HEK293 (cell line): Measurements from ENCODE around the gene SMIM24.

ENCODE experiments used
- CTCF ChIA-PET: fragments of 350-600 bp; formaldehyde crosslinking; extraction: SDS; loops from one replicate; lab custom pipeline; 2021; ENCODE audit warnings: antibody characterized with exemption; lab: Yijun Ruan, JAX
- POLR2A ChIA-PET: fragments of 300-600 bp; formaldehyde crosslinking; extraction: SDS; loops from one replicate; lab custom pipeline; 2020; ENCODE audit warnings: antibody characterized with exemption, inconsistent platforms; lab: Yijun Ruan, JAX
- H3K27ac ChIP-seq: fragments of 200-500 bp; sonication (Bioruptor generic); 2 replicates; pipeline ENCODE4 v1.5.1; 2014; ENCODE audit warnings: low read depth, low read length, control low read depth, inconsistent platforms; ENCODE audit errors: extremely low read depth
- H3K36me3 ChIP-seq, 2 experiments: fragments of 200-500 bp in 1 of 2; sonication (Bioruptor generic) in 1 of 2; 1 replicate in 1 of 2; 2 replicates in 1 of 2; pipeline ENCODE4 v1.5.1; 2014 to 2017; ENCODE audit warnings: inconsistent platforms in 2 of 2, low read length in 2 of 2; ENCODE audit not compliant: control insufficient read depth in 2 of 2, insufficient read depth in 1 of 2
- H3K4me1 ChIP-seq: fragments of 200-500 bp; sonication (Bioruptor generic); 2 replicates; pipeline ENCODE4 v1.5.1; 2014; ENCODE audit warnings: mild to moderate bottlenecking, low read length, inconsistent platforms; ENCODE audit not compliant: control insufficient read depth, insufficient read depth
- H3K4me3 ChIP-seq: 2 replicates; pipeline ENCODE4 v1.5.1; 2011; ENCODE audit warnings: low read depth, mild to moderate bottlenecking, control low read depth, low read length, moderate library complexity
- H3K9me3 ChIP-seq: fragments of 200-500 bp; sonication (Bioruptor generic); 2 replicates; pipeline ENCODE4 v1.5.1; 2014; ENCODE audit warnings: low read depth, low read length, inconsistent platforms; ENCODE audit not compliant: control insufficient read depth, insufficient read depth
- BCL6B ChIP-seq: fragments of 450-650 bp; formaldehyde crosslinking; IDR thresholded peaks from 2 replicates; pipeline ENCODE4 v1.5.1; 2017; ENCODE audit warnings: missing biosample characterization, missing genetic modification characterization
- FEZF1 ChIP-seq: fragments of 450-650 bp; formaldehyde crosslinking; IDR thresholded peaks from 2 replicates; pipeline ENCODE4 v1.5.1; 2016; ENCODE audit warnings: missing biosample characterization, missing genetic modification characterization
- HOXA7 ChIP-seq: sonication (generic); formaldehyde crosslinking; IDR thresholded peaks from 2 replicates; pipeline ENCODE4 v1.8.1; 2022; ENCODE audit warnings: missing genetic modification reagents, borderline replicate concordance
- HOXC10 ChIP-seq: sonication (generic); formaldehyde crosslinking; IDR thresholded peaks from 2 replicates; pipeline ENCODE4 v1.8.1; 2023; ENCODE audit warnings: mild to moderate bottlenecking, missing genetic modification reagents
- OSR2 ChIP-seq: fragments of 450-650 bp; formaldehyde crosslinking; IDR thresholded peaks from 2 replicates; pipeline ENCODE4 v1.5.1; 2016; ENCODE audit warnings: missing biosample characterization, missing genetic modification characterization
- SETDB1 ChIP-seq: IDR thresholded peaks from one replicate; pipeline ENCODE4 v1.6.1; 2017; ENCODE audit warnings: mild to moderate bottlenecking, low read length, moderate library complexity, mixed read lengths; ENCODE audit not compliant: insufficient read length
- SP2 ChIP-seq: fragments of 450-650 bp; formaldehyde crosslinking; IDR thresholded peaks from 2 replicates; pipeline ENCODE4 v1.5.1; 2016; ENCODE audit warnings: missing biosample characterization, missing genetic modification characterization
- ZBTB20 ChIP-seq: fragments of 450-650 bp; formaldehyde crosslinking; IDR thresholded peaks from 2 replicates; pipeline ENCODE4 v1.5.1; 2016; ENCODE audit warnings: missing biosample characterization, missing genetic modification characterization
- ZBTB49 ChIP-seq: fragments of 450-650 bp; formaldehyde crosslinking; IDR thresholded peaks from 2 replicates; pipeline ENCODE4 v1.5.1; 2016; ENCODE audit warnings: missing biosample characterization, missing genetic modification characterization, low read depth
- ZNF121 ChIP-seq: fragments of 450-650 bp; formaldehyde crosslinking; IDR thresholded peaks from 2 replicates; pipeline ENCODE4 v1.5.1; 2016; ENCODE audit warnings: missing biosample characterization, missing genetic modification characterization
- ZNF140 ChIP-seq: fragments of 450-650 bp; formaldehyde crosslinking; IDR thresholded peaks from 2 replicates; pipeline ENCODE4 v1.5.1; 2016; ENCODE audit warnings: missing biosample characterization, missing genetic modification characterization
- ZNF157 ChIP-seq: fragments of 450-650 bp; formaldehyde crosslinking; IDR thresholded peaks from 2 replicates; pipeline ENCODE4 v1.5.1; 2016; ENCODE audit warnings: missing biosample characterization, missing genetic modification characterization
- ZNF175 ChIP-seq: fragments of 450-650 bp; formaldehyde crosslinking; IDR thresholded peaks from 2 replicates; pipeline ENCODE4 v1.5.1; 2016; ENCODE audit warnings: missing biosample characterization, missing genetic modification characterization
- ZNF19 ChIP-seq: fragments of 450-650 bp; formaldehyde crosslinking; IDR thresholded peaks from 2 replicates; pipeline ENCODE4; 2016; ENCODE audit warnings: missing biosample characterization, missing genetic modification characterization, low read depth
- ZNF211 ChIP-seq: fragments of 450-650 bp; formaldehyde crosslinking; IDR thresholded peaks from 2 replicates; pipeline ENCODE4 v1.5.1; 2016; ENCODE audit warnings: low read depth, missing biosample characterization, missing genetic modification characterization
- ZNF23 ChIP-seq: fragments of 450-650 bp; formaldehyde crosslinking; IDR thresholded peaks from 2 replicates; pipeline ENCODE4 v1.5.1; 2016; ENCODE audit warnings: missing biosample characterization, missing genetic modification characterization, borderline replicate concordance
- ZNF24 ChIP-seq: fragments of 450-650 bp; formaldehyde crosslinking; IDR thresholded peaks from 2 replicates; pipeline ENCODE4 v1.5.1; 2016; ENCODE audit warnings: missing biosample characterization, missing genetic modification characterization
- ZNF292 ChIP-seq: fragments of 450-650 bp; formaldehyde crosslinking; IDR thresholded peaks from 2 replicates; pipeline ENCODE4 v1.5.1; 2016; ENCODE audit warnings: low read depth, missing biosample characterization, missing genetic modification characterization, borderline replicate concordance
- ZNF362 ChIP-seq: fragments of 450-650 bp; formaldehyde crosslinking; IDR thresholded peaks from 2 replicates; pipeline ENCODE4 v1.5.1; 2016; ENCODE audit warnings: missing biosample characterization, missing genetic modification characterization
- ZNF37A ChIP-seq: fragments of 450-650 bp; IDR thresholded peaks from 2 replicates; pipeline ENCODE4 v1.5.1; 2018; ENCODE audit warnings: missing biosample characterization, missing genetic modification characterization
- ZNF426 ChIP-seq: fragments of 450-650 bp; formaldehyde crosslinking; IDR thresholded peaks from 2 replicates; pipeline ENCODE4 v1.5.1; 2017; ENCODE audit warnings: missing biosample characterization, missing genetic modification characterization, mild to moderate bottlenecking, inconsistent platforms, moderate library complexity
- ZNF501 ChIP-seq: fragments of 450-650 bp; formaldehyde crosslinking; IDR thresholded peaks from 2 replicates; pipeline ENCODE4 v1.5.1; 2016; ENCODE audit warnings: missing biosample characterization, missing genetic modification characterization
- ZNF514 ChIP-seq: fragments of 450-650 bp; formaldehyde crosslinking; IDR thresholded peaks from 2 replicates; pipeline ENCODE4 v1.5.1; 2016; ENCODE audit warnings: missing biosample characterization, missing genetic modification characterization
- ZNF529 ChIP-seq: fragments of 450-650 bp; formaldehyde crosslinking; IDR thresholded peaks from 2 replicates; pipeline ENCODE4 v1.5.1; 2017; ENCODE audit warnings: missing genetic modification characterization, missing biosample characterization; ENCODE audit not compliant: insufficient replicate concordance
- ZNF626 ChIP-seq: fragments of 450-650 bp; sonication (Bioruptor Pico); formaldehyde crosslinking; IDR thresholded peaks from 2 replicates; pipeline ENCODE4 v1.5.1; 2018; ENCODE audit warnings: missing biosample characterization, missing genetic modification characterization, inconsistent platforms
- ZNF768 ChIP-seq: fragments of 450-650 bp; formaldehyde crosslinking; IDR thresholded peaks from 2 replicates; pipeline ENCODE4 v1.5.1; 2018; ENCODE audit warnings: missing biosample characterization, mild to moderate bottlenecking, missing genetic modification characterization
- ZNF843 ChIP-seq: fragments of 450-650 bp; formaldehyde crosslinking; IDR thresholded peaks from 2 replicates; pipeline ENCODE4 v1.5.1; 2016; ENCODE audit warnings: missing biosample characterization, missing genetic modification characterization
- ZSCAN23 ChIP-seq: fragments of 450-650 bp; formaldehyde crosslinking; IDR thresholded peaks from 2 replicates; pipeline ENCODE4 v1.5.1; 2016; ENCODE audit warnings: missing biosample characterization, missing genetic modification characterization
- TF ChIP-seq, protein P1 (sequence below): fragments of 450-650 bp; formaldehyde crosslinking; IDR thresholded peaks from 2 replicates; pipeline ENCODE4 v1.5.1; 2016; ENCODE audit warnings: missing biosample characterization, missing genetic modification characterization

SMIM24 gene

GRCh38 chr19:3501780-3502179, 21.5 kb upstream of the SMIM24 start:
- POLR2A ChIA-PET = interaction anchor here (0.6 to 1.0 kb wide), 2 partner anchors 16 to 1644 kb away, joined by 3 to 4 read pairs; no protein-coding TSS in a partner anchor

GRCh38 chr19:3500429-3501101, 20.2 kb upstream of the SMIM24 start, which contains the start of gene DOHH:
Gene DOHH (minus strand): TSS chr19:3500674. CDS start chr19:3496814, 3,860 bp downstream.
- ChIA-PET POLR2A (interaction anchor here (0.6 to 1.6 kb wide), 9 partner anchors 10 to 226 kb away, joined by 3 to 7 read pairs (median 3); no protein-coding TSS in a partner anchor), CTCF (interaction anchor here (0.7 to 1.6 kb wide), 6 partner anchors 10 to 195 kb away, joined by 3 to 11 read pairs (median 3); no protein-coding TSS in a partner anchor)
- Histone ChIP-seq H3K36me3 (peaks cover 4 to 17% of the 10 kb centered on the region in 2 experiments; a peak in 2 of 3 replicates), H3K9me3 (no peaks in the 10 kb centered on the region), H3K27ac (peak within 1 kb of the TSS; percentile 84), H3K4me3 (peak within 1 kb of the TSS; percentile 91), H3K4me1 (peaks cover 2% of the 10 kb centered on the region)
- TF ChIP-seq SP2 (tag by site-specific recombination) (peak; percentile 54), ZNF626 (no peak), ZNF211 (tag by site-specific recombination) (no peak), ZNF426 (tag by site-specific recombination) (no peak), ZNF37A (no peak), ZNF157 (no peak), ZNF514 (tag by site-specific recombination) (no peak), ZNF24 (peak; percentile 100), ZSCAN23 (tag by site-specific recombination) (0 out of 2 replicates have a peak, but pooled peaks have one; percentile 31), HOXA7 (no peak), FEZF1 (no peak), ZNF768 (no peak), ZNF501 (peak; percentile 86; the same call in 1 of the 2 replicates), ZNF175 (no peak), HOXC10 (no peak), BCL6B (tag by site-specific recombination) (no peak), ZNF529 (tag by site-specific recombination) (no peak), ZNF140 (tag by site-specific recombination) (no peak), ZNF292 (no peak), OSR2 (tag by site-specific recombination) (no peak), ZNF19 (tag by site-specific recombination) (no peak), ZNF23 (tag by site-specific recombination) (no peak), ZBTB49 (no peak), SETDB1 (no peak), ZNF843 (peak; percentile 58; the same call in 1 of the 2 replicates)
- TF ChIP-seq, protein P1, sequence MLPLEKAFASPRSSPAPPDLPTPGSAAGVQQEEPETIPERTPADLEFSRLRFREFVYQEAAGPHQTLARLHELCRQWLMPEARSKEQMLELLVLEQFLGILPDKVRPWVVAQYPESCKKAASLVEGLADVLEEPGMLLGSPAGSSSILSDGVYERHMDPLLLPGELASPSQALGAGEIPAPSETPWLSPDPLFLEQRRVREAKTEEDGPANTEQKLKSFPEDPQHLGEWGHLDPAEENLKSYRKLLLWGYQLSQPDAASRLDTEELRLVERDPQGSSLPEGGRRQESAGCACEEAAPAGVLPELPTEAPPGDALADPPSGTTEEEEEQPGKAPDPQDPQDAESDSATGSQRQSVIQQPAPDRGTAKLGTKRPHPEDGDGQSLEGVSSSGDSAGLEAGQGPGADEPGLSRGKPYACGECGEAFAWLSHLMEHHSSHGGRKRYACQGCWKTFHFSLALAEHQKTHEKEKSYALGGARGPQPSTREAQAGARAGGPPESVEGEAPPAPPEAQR (tag by site-specific recombination) = peak; percentile 73; the same call in 1 of the 2 replicates

More at GRCh38 chr19:3501780-3502179, 21.5 kb upstream of the SMIM24 start:
- Histone ChIP-seq H3K27ac (no peak overlapping the region), H3K36me3 (peaks cover 0 to 6% of the 10 kb centered on the region in 2 experiments; a peak in 1 of 3 replicates), H3K4me3 (no peak overlapping the region), H3K9me3 (no peaks in the 10 kb centered on the region), H3K4me1 (peaks cover 2% of the 10 kb centered on the region)
- CTCF ChIA-PET = interaction anchor here (0.6 to 1.1 kb wide), 3 partner anchors 29 to 349 kb away, joined by 3 to 5 read pairs (median 4); no protein-coding TSS in a partner anchor
- TF ChIP-seq ZNF362 (peak; percentile 64; the same call in 1 of the 2 replicates), ZNF121 (tag by site-specific recombination) (0 out of 2 replicates have a peak, but pooled peaks have one; percentile 19), ZBTB20 (tag by site-specific recombination) (no peak)
- TF ChIP-seq, all 188 proteins: peak for 2
